ENCODE measurements around the gene LSM4. TPM values are rescaled to one million over a fixed set of nuclear protein-coding genes. Genes with fewer than 3 reads are reported as not detected.

Gene LSM4
- total and polyA plus RNA-seq, 2 of the 13 experiments (the other 11 are each of a cell fraction or from before 2014, with no cell fraction given), result 65.8 to 166 TPM

DNA sequence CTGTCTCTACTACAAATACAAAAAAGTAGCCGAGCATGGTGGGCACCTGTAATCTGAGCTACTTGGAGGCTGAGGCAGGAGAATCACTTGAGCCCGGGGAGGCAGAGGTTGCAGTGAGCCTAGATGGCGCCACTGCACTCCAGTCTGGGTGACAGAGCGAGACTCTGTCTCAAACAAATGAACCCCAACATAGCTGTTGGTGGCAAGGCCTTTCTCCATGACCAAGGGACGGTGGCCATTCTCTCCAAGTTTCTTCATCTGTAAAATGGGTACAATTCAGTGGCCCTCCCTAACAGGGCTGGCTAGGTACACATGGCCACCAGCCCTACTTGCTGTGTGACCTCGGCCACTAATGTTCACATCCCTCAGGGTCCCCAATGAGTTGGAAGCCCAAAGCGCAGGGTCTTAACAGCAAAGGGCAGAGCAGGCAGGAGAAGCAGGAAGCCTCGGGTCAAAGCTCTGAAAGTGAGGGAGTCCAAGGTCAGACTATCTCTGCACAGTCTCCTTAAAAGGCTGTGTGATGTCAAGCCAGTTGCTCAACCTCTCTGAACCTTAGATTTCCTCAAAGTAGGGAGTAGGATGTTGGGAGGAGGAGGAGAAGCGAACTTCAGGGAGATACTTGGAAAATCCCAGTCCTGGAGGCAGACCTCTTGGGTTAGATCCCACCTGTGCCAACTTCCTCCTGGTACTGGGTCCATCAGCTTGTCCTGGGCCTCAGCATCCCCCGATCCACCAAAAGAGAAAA, 44.2 kb downstream of the LSM4 start (continued):
- TF ChIP-seq GATAD2A (CRISPR knock-in tag; IDR thresholded peaks at IDR 0.05) (no peak), YEATS2 (CRISPR knock-in tag; IDR thresholded peaks at IDR 0.05; ENCODE audit: borderline replicate concordance) (no peak), GPBP1L1 (CRISPR knock-in tag; IDR thresholded peaks at IDR 0.05) (no peak), GPN1 (CRISPR knock-in tag; IDR thresholded peaks at IDR 0.05; ENCODE audit: borderline replicate concordance) (no peak), GZF1 (CRISPR knock-in tag; IDR thresholded peaks at IDR 0.05) (no peak), HMGA1 (CRISPR knock-in tag; conservative IDR thresholded peaks at IDR 0.05) (no peak), NONO (IDR thresholded peaks at IDR 0.05) (no peak), NONO (CRISPR knock-in tag; conservative IDR thresholded peaks at IDR 0.05) (peak; percentile 29; the same call in 1 of the 2 replicates), ZNF468 (CRISPR knock-in tag; IDR thresholded peaks at IDR 0.05) (no peak), HOMEZ (CRISPR knock-in tag; IDR thresholded peaks at IDR 0.05; ENCODE audit: low read depth) (no peak), REPIN1 (CRISPR knock-in tag; IDR thresholded peaks at IDR 0.05; ENCODE audit: borderline replicate concordance, low read depth) (0 out of 2 replicates have a peak, but pooled peaks have one; percentile 23), ZNF234 (CRISPR knock-in tag; conservative IDR thresholded peaks at IDR 0.05) (no peak), ZNF782 (CRISPR knock-in tag; IDR thresholded peaks at IDR 0.05; ENCODE audit: borderline replicate concordance) (no peak), CEBPB (IDR thresholded peaks at IDR 0.05; ENCODE audit: borderline replicate concordance, low read depth, low read length) (no peak), ZNF550 (CRISPR knock-in tag; IDR thresholded peaks at IDR 0.05; ENCODE audit: borderline replicate concordance) (no peak), NFATC3 (CRISPR knock-in tag; IDR thresholded peaks at IDR 0.05) (no peak), ZKSCAN1 (IDR thresholded peaks at IDR 0.05; ENCODE audit: low read length) (no peak), ZNF691 (CRISPR knock-in tag; IDR thresholded peaks at IDR 0.05; ENCODE audit: borderline replicate concordance, low read depth) (no peak; the same call in none of the 2 replicates), ATF1 (CRISPR knock-in tag; IDR thresholded peaks at IDR 0.05) (no peak), SMAD3 (CRISPR knock-in tag; IDR thresholded peaks at IDR 0.05) (peak; percentile 20; the same call in 1 of the 2 replicates), U2AF1 (optimal IDR thresholded peaks at IDR 0.05; ENCODE audit: low read depth, low read length) (no peak)
- TF ChIP-seq, protein P1, sequence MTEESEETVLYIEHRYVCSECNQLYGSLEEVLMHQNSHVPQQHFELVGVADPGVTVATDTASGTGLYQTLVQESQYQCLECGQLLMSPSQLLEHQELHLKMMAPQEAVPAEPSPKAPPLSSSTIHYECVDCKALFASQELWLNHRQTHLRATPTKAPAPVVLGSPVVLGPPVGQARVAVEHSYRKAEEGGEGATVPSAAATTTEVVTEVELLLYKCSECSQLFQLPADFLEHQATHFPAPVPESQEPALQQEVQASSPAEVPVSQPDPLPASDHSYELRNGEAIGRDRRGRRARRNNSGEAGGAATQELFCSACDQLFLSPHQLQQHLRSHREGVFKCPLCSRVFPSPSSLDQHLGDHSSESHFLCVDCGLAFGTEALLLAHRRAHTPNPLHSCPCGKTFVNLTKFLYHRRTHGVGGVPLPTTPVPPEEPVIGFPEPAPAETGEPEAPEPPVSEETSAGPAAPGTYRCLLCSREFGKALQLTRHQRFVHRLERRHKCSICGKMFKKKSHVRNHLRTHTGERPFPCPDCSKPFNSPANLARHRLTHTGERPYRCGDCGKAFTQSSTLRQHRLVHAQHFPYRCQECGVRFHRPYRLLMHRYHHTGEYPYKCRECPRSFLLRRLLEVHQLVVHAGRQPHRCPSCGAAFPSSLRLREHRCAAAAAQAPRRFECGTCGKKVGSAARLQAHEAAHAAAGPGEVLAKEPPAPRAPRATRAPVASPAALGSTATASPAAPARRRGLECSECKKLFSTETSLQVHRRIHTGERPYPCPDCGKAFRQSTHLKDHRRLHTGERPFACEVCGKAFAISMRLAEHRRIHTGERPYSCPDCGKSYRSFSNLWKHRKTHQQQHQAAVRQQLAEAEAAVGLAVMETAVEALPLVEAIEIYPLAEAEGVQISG (CRISPR knock-in tag; IDR thresholded peaks at IDR 0.05), result no peak
- TF ChIP-seq, protein P2, sequence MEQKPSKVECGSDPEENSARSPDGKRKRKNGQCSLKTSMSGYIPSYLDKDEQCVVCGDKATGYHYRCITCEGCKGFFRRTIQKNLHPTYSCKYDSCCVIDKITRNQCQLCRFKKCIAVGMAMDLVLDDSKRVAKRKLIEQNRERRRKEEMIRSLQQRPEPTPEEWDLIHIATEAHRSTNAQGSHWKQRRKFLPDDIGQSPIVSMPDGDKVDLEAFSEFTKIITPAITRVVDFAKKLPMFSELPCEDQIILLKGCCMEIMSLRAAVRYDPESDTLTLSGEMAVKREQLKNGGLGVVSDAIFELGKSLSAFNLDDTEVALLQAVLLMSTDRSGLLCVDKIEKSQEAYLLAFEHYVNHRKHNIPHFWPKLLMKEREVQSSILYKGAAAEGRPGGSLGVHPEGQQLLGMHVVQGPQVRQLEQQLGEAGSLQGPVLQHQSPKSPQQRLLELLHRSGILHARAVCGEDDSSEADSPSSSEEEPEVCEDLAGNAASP (CRISPR knock-in tag; IDR thresholded peaks at IDR 0.05; ENCODE audit: borderline replicate concordance), result no peak
